Endodermal cell (in vitro differentiated cells): ENCODE results near the gene SUSD6. TPM values are rescaled to one million over a fixed set of nuclear protein-coding genes. Genes with fewer than 3 reads are reported as not detected.
"Not testable (repeated sequence)": the region's sequence is repeated elsewhere in the genome, so short reads cannot be mapped to it uniquely, and the experiment has no call there.

ENCODE experiments used
- DNase-seq: peaks from one replicate; pipeline ENCODE4 v3.0.0-alpha.2; 2017
- H3K27ac ChIP-seq: 2 replicates; pipeline ENCODE4 v1.5.1; 2013; ENCODE audit warnings: mild to moderate bottlenecking, low read depth, low read length, moderate library complexity
- H3K27me3 ChIP-seq: 2 replicates; pipeline ENCODE4 v1.6.1; 2013; ENCODE audit warnings: mild to moderate bottlenecking, low read length, moderate library complexity; ENCODE audit not compliant: insufficient read depth, control insufficient read depth, poor library complexity, severe bottlenecking
- H3K36me3 ChIP-seq: 2 replicates; pipeline ENCODE4 v1.7.0; 2013; ENCODE audit warnings: mild to moderate bottlenecking, low read length, moderate library complexity; ENCODE audit not compliant: control insufficient read depth, insufficient read depth
- H3K4me1 ChIP-seq: one replicate; pipeline ENCODE4 v1.7.0; 2013; ENCODE audit warnings: low read length; ENCODE audit not compliant: control insufficient read depth, insufficient read depth
- H3K4me3 ChIP-seq: 2 replicates; pipeline ENCODE4 v1.5.1; 2013; ENCODE audit warnings: mild to moderate bottlenecking, low read length, moderate library complexity
- H3K9ac ChIP-seq: 2 replicates; pipeline ENCODE4 v1.6.1; 2013; ENCODE audit warnings: mild to moderate bottlenecking, low read length, moderate library complexity; ENCODE audit not compliant: poor library complexity, severe bottlenecking; ENCODE audit errors: extremely low read depth
- H3K9me3 ChIP-seq: 2 replicates; pipeline ENCODE4 v1.6.1; 2013; ENCODE audit warnings: mild to moderate bottlenecking, low read length, moderate library complexity; ENCODE audit not compliant: control insufficient read depth
- H3K27ac Mint-ChIP-seq: 2 replicates; pipeline ENCODE4 v1.8.0; 2020; ENCODE audit warnings: mixed read lengths
- H3K27me3 Mint-ChIP-seq: 2 replicates; pipeline ENCODE4 v1.8.0; 2021; ENCODE audit warnings: mild to moderate bottlenecking, mixed read lengths; ENCODE audit not compliant: insufficient read depth
- H3K36me3 Mint-ChIP-seq: 2 replicates; pipeline ENCODE4 v1.8.0; 2020; ENCODE audit warnings: low read depth, mixed read lengths
- H3K4me1 Mint-ChIP-seq: 2 replicates; pipeline ENCODE4 v1.8.0; 2020; ENCODE audit warnings: mixed read lengths
- H3K4me3 Mint-ChIP-seq: 2 replicates; pipeline ENCODE4 v1.8.0; 2020; ENCODE audit warnings: mild to moderate bottlenecking, moderate library complexity, mixed read lengths
- H3K9me3 Mint-ChIP-seq: 2 replicates; pipeline ENCODE4 v1.8.0; 2020; ENCODE audit warnings: mild to moderate bottlenecking, mixed read lengths
- WGBS, 2 experiments: methylation state at CpG; one replicate each; pipeline versions ENCODE4 v1.1.5 to v1.1.7; 2013; ENCODE audit warnings: missing lambda C conversion rate in 2 of 2, mixed read lengths in 1 of 2; ENCODE audit not compliant: insufficient coverage in 1 of 2, insufficient read length in 1 of 2; 5-methylcytosine and 5-hydroxymethylcytosine counted together
- total RNA-seq, 2 donors: library from RNA; stranded (reverse); fragmentation: NEBNext Ultra II Directional in 1 of 2; extraction: Animal tissue kit (Norgen Biotek cat#: 25700) in 1 of 2; gene quantifications; 2 replicates in 1 of 2; 3 replicates in 1 of 2; pipeline ENCODE4 v1.2.1, GENCODE V29; 2021
- TF ChIP-seq, protein P1 (sequence below): fragments of 200-600 bp; sonication (generic); conservative IDR thresholded peaks from 2 replicates; pipeline ENCODE4 v1.5.0; 2021; ENCODE audit warnings: antibody characterized with exemption, mild to moderate bottlenecking

SUSD6 gene
- total RNA-seq, 2 donors from 2014 or later: 5.7 to 5.9 TPM

DNA sequence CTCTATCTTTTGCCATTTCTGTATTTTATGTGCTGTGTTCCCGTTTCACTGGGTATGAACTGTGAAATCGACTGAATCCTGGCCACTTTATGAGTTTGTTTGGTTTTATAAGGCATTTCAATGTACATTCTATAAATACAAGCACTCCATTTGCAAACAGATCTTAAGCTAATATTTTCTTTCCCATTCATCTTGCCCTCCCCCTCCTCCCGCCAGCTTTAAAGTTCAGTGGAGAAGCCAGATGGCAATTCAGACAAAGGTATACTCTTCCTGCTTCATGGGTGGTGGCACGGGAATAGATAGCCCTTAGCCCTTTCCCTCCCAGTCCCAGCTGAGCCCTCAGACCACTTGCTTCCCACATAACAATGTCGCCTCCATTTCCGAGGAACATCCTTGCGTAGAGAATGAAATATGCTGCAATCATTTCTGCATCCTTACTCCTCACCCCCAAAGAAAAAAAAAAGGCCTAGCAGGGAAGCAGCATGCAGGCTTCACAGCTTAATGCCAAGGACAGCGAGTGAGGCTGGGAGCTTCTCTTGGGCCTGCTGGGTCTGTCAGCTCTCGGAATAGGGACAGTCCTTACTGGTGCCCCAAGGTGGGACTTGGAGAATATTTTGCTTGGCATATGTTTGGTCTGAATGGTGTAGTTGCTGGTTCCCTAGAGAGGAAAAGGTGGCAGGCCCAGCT, 102.7 kb downstream of the SUSD6 start:
- no peaks in the 10 kb centered on the region for H3K36me3 Mint-ChIP-seq
- no peaks in the 10 kb centered on the region for H3K27me3 Mint-ChIP-seq
- no peak overlapping the region for H3K9ac ChIP-seq
- TF ChIP-seq, protein P1, sequence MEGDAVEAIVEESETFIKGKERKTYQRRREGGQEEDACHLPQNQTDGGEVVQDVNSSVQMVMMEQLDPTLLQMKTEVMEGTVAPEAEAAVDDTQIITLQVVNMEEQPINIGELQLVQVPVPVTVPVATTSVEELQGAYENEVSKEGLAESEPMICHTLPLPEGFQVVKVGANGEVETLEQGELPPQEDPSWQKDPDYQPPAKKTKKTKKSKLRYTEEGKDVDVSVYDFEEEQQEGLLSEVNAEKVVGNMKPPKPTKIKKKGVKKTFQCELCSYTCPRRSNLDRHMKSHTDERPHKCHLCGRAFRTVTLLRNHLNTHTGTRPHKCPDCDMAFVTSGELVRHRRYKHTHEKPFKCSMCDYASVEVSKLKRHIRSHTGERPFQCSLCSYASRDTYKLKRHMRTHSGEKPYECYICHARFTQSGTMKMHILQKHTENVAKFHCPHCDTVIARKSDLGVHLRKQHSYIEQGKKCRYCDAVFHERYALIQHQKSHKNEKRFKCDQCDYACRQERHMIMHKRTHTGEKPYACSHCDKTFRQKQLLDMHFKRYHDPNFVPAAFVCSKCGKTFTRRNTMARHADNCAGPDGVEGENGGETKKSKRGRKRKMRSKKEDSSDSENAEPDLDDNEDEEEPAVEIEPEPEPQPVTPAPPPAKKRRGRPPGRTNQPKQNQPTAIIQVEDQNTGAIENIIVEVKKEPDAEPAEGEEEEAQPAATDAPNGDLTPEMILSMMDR: no peak
- H3K27ac ChIP-seq: peak overlapping the region; percentile 81
- H3K36me3 ChIP-seq: peaks cover 6% of the 10 kb centered on the region
- H3K27me3 ChIP-seq: no peaks in the 10 kb centered on the region
- H3K4me1 ChIP-seq: peaks cover 22% of the 10 kb centered on the region
- H3K9me3 Mint-ChIP-seq: no peaks in the 10 kb centered on the region
- H3K4me3 ChIP-seq: no peak overlapping the region
- H3K4me3 Mint-ChIP-seq: no peak overlapping the region
- H3K4me1 Mint-ChIP-seq: peaks cover 32% of the 10 kb centered on the region
- H3K27ac Mint-ChIP-seq: no peak overlapping the region
- H3K9me3 ChIP-seq: no peaks in the 10 kb centered on the region
- WGBS, 2 experiments: 76 to 85% methylated on average over 6 to 9 of the region's 9 CpGs
- no peak for DNase-seq

DNA sequence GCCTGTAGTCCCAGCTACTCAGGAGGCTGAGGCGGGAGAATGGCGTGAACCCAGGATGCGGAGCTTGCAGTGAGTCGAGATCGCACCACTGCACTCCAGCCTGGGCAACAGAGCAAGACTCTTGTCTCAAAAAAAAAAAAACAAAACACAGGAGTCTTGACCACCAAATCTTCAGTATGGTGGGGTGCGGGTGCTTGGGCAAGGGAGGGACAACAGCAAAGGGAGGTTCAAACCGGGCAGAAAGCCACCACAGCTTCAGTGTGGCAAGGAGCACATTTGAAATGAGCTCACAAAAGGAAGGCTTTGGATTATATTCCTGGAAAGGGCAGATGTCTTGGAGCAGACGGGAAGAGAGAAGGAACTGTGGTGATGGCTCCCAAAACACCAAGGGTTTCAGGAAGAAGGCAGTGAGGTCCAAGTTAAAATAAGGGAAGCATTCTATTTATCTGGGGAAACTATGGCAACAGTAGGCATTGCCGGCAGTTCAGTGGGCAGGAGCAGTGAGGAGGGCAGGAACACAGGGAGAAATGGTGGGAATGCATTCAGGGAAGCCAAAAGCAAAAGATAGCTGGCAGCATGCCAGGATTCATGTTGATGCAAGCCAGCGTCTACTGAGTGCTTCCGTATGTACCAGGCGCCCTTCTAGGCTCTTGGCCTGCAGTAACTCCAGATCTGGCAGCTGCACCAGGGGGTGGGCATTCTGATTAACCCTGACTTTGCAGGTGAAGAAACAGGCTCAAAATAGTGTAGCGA, 104.5 kb downstream of the SUSD6 start:
- no peaks in the 10 kb centered on the region for H3K9me3 ChIP-seq
- H3K36me3 Mint-ChIP-seq: no peaks in the 10 kb centered on the region
- H3K27me3 Mint-ChIP-seq: no peaks in the 10 kb centered on the region
- no peaks in the 10 kb centered on the region for H3K36me3 ChIP-seq
- H3K9me3 Mint-ChIP-seq: no peaks in the 10 kb centered on the region
- H3K4me1 Mint-ChIP-seq: peaks cover 35% of the 10 kb centered on the region
- DNase-seq: no peak
- WGBS, 2 experiments: 89% methylated on average over 13 of the region's 13 CpGs
- no peak overlapping the region for H3K4me3 ChIP-seq
- H3K4me1 ChIP-seq: peaks cover 22% of the 10 kb centered on the region
- TF ChIP-seq, protein P1: no peak
- H3K4me3 Mint-ChIP-seq: no peak overlapping the region
- H3K27ac Mint-ChIP-seq: no peak overlapping the region
- no peak overlapping the region for H3K27ac ChIP-seq
- H3K9ac ChIP-seq: no peak overlapping the region
- H3K27me3 ChIP-seq: no peaks in the 10 kb centered on the region

DNA sequence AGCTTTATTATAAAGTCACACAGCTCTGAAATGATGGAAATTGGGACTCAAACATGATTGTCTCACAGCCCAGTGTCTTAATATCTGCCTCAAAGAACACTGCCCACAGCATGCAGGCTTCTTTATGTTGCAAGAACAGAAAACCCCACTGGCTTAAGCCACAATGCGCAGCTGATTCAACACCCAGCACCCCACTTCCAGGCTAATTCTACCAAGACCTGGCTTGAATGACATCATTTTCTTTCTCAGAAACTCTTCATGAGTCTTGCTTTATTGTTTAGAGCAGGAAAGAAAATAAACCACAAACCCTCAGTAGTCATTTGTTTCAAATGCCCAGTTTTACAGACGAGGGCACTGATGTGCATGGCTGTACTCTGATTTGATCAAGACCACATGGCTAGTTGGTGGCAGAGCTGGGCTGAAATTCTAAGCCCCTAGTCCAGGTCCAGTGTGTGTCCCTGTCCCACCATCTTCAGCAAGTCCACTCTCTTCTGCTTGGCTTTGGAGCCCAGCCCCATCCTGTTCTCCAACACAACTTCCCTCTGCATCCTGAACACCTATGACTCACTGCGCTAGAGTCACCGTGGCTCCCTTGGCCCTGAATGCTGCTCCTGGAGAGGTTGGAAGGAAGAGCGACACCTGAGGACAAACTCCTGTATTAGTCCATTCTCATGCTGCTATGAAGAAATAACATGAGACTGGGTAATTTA, 105.2 kb downstream of the SUSD6 start:
- Histone ChIP-seq H3K36me3 (no peaks in the 10 kb centered on the region), H3K4me1 (peaks cover 22% of the 10 kb centered on the region), H3K9ac (no peak overlapping the region), H3K4me3 (no peak overlapping the region), H3K9me3 (no peaks in the 10 kb centered on the region), H3K27ac (no peak overlapping the region), H3K27me3 (no peaks in the 10 kb centered on the region)
- no peaks in the 10 kb centered on the region for H3K9me3 Mint-ChIP-seq
- H3K4me1 Mint-ChIP-seq: peaks cover 32% of the 10 kb centered on the region
- H3K4me3 Mint-ChIP-seq: no peak overlapping the region
- TF ChIP-seq, protein P1: no peak
- 90 to 96% methylated on average over 5 of the region's 5 CpGs for WGBS, 2 experiments
- DNase-seq: no peak
- H3K27me3 Mint-ChIP-seq: no peaks in the 10 kb centered on the region
- no peaks in the 10 kb centered on the region for H3K36me3 Mint-ChIP-seq
- H3K27ac Mint-ChIP-seq: no peak overlapping the region

DNA sequence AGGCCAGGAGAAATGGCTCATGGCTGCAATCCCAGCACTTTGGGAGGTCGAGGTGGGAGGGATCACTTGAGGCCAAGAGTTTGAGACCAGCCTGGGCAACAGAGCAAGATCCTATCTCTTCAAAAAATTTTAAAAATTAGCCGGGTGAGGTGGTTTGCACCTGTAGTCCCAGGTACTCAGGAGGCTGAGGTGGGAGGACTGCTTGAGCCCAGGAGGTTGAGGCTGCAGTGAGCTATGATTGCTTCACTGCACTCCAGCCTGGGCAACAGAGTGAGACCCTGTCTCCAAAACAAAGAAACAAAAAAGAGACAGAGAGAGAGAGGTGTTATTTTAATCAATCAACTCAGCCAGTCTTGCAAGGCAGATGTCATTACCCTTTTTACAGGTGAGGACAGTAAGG, 107.2 kb downstream of the SUSD6 start:
- not testable (repeated sequence) for H3K9me3 ChIP-seq, DNase-seq, H3K27ac ChIP-seq, H3K36me3 ChIP-seq, H3K4me3 ChIP-seq, H3K9ac ChIP-seq, H3K27me3 ChIP-seq, H3K36me3 Mint-ChIP-seq, H3K4me3 Mint-ChIP-seq, H3K4me1 ChIP-seq, H3K27ac Mint-ChIP-seq, H3K27me3 Mint-ChIP-seq, H3K9me3 Mint-ChIP-seq
- H3K4me1 Mint-ChIP-seq: peaks cover 12% of the 10 kb centered on the region
- WGBS, 2 experiments: 91 to 92% methylated on average over 1 to 2 of the region's 2 CpGs
